GM12875 (cell line): Measurements from ENCODE around the gene GCK.

Experiments
- H3K4me3 ChIP-seq: one replicate; pipeline ENCODE4 v1.5.1; 2011; ENCODE audit warnings: low read depth, low read length, control low read depth
- CTCF ChIP-seq: IDR thresholded peaks from 2 replicates; pipeline ENCODE4 v1.5.1; 2011; ENCODE audit warnings: low read depth, mild to moderate bottlenecking, control low read depth, inconsistent platforms, low read length, moderate library complexity, borderline replicate concordance; ENCODE audit not compliant: insufficient read depth

GCK gene

GRCh38 chr7:44109991-44110390 lies 79.2 kb downstream of the GCK start:
- TF ChIP-seq CTCF: no peak
- no peak overlapping the region for H3K4me3 ChIP-seq

- no peak overlapping the region for H3K4me3 ChIP-seq
- TF ChIP-seq CTCF: peak; percentile 33; the same call in 1 of the 2 replicates
These were observed 80.2 kb downstream of the GCK start for GRCh38 chr7:44108768-44109750.

- no peak overlapping the region for H3K4me3 ChIP-seq
- no peak for TF ChIP-seq CTCF
These were observed 81.1 kb downstream of the GCK start for GRCh38 chr7:44107961-44108767.

GRCh38 chr7:44107116-44107960 lies 81.9 kb downstream of the GCK start:
- TF ChIP-seq CTCF: no peak
- no peak overlapping the region for H3K4me3 ChIP-seq

GRCh38 chr7:44106311-44107065 lies 82.8 kb downstream of the GCK start:
- H3K4me3 ChIP-seq: no peak overlapping the region

More at GRCh38 chr7:44106311-44107065, 82.8 kb downstream of the GCK start:
- no peak for TF ChIP-seq CTCF
